ENCODE results near the gene BBS9. TPM values are rescaled to one million over a fixed set of nuclear protein-coding genes. Genes with fewer than 3 reads are reported as not detected.

BBS9 gene
- total and polyA plus RNA-seq, 4 donors: 2.3 to 9.5 (median 4.5) TPM

DNA sequence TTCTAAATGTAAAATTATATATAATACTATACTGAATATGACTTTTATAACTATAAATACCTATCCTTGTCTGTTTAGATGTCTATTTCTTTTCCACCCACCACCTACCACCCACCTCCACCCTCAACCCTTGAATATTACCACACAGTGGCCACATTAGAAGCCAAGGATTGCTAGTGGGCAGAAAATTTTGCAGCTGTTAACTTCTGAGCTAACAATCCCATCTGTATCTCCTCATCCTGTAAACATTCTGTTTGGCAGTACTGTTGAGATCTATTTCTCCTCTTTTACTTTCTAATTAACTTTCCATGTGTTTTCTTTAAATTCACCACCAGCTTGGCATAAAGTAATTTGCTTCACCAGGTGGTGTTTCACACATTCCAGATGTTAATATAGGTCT is 494.9 kb downstream of the BBS9 start:
- Histone ChIP-seq H3K36me3 (ENCODE audit: control insufficient read depth in 4 of 4, insufficient read depth in 3 of 4, low read depth in 1 of 4, low read length in 3 of 4) (no peaks in the 10 kb centered on the region), H3K9ac (ENCODE audit: low read depth in 1 of 2, low read length in 2 of 2) (no peak overlapping the region), H3K9me3 (ENCODE audit: control insufficient read depth in 4 of 4, low read length in 3 of 4) (peaks cover 0 to 2% (median 0%) of the 10 kb centered on the region in 4 donors), H3K27me3 (ENCODE audit: control insufficient read depth in 4 of 4, insufficient read depth in 4 of 4, low read length in 3 of 4) (no peaks in the 10 kb centered on the region), H3K4me1 (ENCODE audit: control insufficient read depth in 4 of 4, insufficient read depth in 4 of 4, low read length in 3 of 4) (no peaks in the 10 kb centered on the region), H3K4me3 (ENCODE audit: low read depth in 1 of 3, low read length in 3 of 3) (no peak overlapping the region), H3K27ac (ENCODE audit: low read depth in 1 of 2, low read length in 2 of 2) (no peak overlapping the region)
- no peak for DNase-seq (ENCODE audit: low spot score)
- TF ChIP-seq HNF4A (conservative IDR thresholded peaks at IDR 0.05) (no peak), RXRA (IDR thresholded peaks at IDR 0.05) (no peak), FOXA1 (IDR thresholded peaks at IDR 0.05) (no peak), YY1 (IDR thresholded peaks at IDR 0.05) (no peak), NR2F2 (IDR thresholded peaks at IDR 0.05) (no peak), TAF1 (conservative IDR thresholded peaks at IDR 0.05) (no peak), FOXA2 (IDR thresholded peaks at IDR 0.05) (no peak), HNF4G (IDR thresholded peaks at IDR 0.05) (no peak), GABPA (IDR thresholded peaks at IDR 0.05 in 1 of 2, conservative IDR thresholded peaks at IDR 0.05 in 1 of 2) (no peak), JUND (IDR thresholded peaks at IDR 0.05) (no peak), EGR1 (IDR thresholded peaks at IDR 0.05; ENCODE audit: low read depth in 2 of 2) (no peak), RAD21 (IDR thresholded peaks at IDR 0.05) (no peak), SP1 (IDR thresholded peaks at IDR 0.05) (no peak)
- TF ChIP-seq, protein P1, sequence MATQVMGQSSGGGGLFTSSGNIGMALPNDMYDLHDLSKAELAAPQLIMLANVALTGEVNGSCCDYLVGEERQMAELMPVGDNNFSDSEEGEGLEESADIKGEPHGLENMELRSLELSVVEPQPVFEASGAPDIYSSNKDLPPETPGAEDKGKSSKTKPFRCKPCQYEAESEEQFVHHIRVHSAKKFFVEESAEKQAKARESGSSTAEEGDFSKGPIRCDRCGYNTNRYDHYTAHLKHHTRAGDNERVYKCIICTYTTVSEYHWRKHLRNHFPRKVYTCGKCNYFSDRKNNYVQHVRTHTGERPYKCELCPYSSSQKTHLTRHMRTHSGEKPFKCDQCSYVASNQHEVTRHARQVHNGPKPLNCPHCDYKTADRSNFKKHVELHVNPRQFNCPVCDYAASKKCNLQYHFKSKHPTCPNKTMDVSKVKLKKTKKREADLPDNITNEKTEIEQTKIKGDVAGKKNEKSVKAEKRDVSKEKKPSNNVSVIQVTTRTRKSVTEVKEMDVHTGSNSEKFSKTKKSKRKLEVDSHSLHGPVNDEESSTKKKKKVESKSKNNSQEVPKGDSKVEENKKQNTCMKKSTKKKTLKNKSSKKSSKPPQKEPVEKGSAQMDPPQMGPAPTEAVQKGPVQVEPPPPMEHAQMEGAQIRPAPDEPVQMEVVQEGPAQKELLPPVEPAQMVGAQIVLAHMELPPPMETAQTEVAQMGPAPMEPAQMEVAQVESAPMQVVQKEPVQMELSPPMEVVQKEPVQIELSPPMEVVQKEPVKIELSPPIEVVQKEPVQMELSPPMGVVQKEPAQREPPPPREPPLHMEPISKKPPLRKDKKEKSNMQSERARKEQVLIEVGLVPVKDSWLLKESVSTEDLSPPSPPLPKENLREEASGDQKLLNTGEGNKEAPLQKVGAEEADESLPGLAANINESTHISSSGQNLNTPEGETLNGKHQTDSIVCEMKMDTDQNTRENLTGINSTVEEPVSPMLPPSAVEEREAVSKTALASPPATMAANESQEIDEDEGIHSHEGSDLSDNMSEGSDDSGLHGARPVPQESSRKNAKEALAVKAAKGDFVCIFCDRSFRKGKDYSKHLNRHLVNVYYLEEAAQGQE (IDR thresholded peaks at IDR 0.05): no peak
- TF ChIP-seq, protein P2, sequence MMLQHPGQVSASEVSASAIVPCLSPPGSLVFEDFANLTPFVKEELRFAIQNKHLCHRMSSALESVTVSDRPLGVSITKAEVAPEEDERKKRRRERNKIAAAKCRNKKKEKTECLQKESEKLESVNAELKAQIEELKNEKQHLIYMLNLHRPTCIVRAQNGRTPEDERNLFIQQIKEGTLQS (IDR thresholded peaks at IDR 0.05): no peak
- TF ChIP-seq, protein P3, sequence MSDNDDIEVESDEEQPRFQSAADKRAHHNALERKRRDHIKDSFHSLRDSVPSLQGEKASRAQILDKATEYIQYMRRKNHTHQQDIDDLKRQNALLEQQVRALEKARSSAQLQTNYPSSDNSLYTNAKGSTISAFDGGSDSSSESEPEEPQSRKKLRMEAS (IDR thresholded peaks at IDR 0.05): no peak
- TF ChIP-seq, protein P4, sequence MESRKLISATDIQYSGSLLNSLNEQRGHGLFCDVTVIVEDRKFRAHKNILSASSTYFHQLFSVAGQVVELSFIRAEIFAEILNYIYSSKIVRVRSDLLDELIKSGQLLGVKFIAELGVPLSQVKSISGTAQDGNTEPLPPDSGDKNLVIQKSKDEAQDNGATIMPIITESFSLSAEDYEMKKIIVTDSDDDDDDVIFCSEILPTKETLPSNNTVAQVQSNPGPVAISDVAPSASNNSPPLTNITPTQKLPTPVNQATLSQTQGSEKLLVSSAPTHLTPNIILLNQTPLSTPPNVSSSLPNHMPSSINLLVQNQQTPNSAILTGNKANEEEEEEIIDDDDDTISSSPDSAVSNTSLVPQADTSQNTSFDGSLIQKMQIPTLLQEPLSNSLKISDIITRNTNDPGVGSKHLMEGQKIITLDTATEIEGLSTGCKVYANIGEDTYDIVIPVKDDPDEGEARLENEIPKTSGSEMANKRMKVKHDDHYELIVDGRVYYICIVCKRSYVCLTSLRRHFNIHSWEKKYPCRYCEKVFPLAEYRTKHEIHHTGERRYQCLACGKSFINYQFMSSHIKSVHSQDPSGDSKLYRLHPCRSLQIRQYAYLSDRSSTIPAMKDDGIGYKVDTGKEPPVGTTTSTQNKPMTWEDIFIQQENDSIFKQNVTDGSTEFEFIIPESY (IDR thresholded peaks at IDR 0.05): no peak
- TF ChIP-seq, protein P5, sequence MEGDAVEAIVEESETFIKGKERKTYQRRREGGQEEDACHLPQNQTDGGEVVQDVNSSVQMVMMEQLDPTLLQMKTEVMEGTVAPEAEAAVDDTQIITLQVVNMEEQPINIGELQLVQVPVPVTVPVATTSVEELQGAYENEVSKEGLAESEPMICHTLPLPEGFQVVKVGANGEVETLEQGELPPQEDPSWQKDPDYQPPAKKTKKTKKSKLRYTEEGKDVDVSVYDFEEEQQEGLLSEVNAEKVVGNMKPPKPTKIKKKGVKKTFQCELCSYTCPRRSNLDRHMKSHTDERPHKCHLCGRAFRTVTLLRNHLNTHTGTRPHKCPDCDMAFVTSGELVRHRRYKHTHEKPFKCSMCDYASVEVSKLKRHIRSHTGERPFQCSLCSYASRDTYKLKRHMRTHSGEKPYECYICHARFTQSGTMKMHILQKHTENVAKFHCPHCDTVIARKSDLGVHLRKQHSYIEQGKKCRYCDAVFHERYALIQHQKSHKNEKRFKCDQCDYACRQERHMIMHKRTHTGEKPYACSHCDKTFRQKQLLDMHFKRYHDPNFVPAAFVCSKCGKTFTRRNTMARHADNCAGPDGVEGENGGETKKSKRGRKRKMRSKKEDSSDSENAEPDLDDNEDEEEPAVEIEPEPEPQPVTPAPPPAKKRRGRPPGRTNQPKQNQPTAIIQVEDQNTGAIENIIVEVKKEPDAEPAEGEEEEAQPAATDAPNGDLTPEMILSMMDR (IDR thresholded peaks at IDR 0.05; ENCODE audit: low read depth, low read length, missing input control): no peak
